ENCODE measurements around the gene AFMID.

AFMID gene

DNA sequence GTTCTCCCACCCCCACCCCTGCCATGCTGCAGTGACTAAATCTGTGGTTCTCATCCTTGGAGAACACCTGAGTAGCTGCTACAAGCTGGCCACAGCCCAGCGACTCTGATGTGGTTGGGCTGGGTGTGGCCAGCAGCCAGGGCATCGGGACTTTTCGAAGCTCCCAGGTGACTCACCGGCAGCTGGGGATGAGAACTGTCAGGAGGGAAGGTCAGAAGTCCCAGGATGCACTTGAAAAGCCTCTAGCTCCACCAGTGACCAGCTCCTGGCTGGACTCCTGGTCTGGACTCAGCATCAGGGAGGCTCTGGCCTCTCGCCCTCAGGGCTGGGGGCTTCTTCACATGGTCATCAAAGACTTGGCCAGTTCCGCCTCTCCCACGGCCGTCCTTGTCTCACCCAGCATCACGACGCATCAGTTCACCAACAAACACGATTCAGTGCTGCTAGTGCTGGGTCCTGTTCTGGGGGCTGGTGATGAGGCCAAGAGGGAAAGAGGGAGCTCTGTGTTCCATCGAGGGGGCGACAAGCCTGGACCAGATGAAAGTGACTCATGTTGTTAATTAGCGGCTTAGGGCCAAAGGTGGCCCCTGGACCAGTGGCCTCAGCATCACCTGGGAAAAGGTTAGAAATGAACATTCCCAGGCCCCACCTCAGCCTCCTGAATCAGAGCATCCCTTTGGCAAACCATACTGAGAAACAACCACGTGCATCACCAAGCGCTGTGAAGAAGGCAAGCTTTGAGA, 44.9 kb upstream of the AFMID start:
- TF ChIP-seq, protein P1, sequence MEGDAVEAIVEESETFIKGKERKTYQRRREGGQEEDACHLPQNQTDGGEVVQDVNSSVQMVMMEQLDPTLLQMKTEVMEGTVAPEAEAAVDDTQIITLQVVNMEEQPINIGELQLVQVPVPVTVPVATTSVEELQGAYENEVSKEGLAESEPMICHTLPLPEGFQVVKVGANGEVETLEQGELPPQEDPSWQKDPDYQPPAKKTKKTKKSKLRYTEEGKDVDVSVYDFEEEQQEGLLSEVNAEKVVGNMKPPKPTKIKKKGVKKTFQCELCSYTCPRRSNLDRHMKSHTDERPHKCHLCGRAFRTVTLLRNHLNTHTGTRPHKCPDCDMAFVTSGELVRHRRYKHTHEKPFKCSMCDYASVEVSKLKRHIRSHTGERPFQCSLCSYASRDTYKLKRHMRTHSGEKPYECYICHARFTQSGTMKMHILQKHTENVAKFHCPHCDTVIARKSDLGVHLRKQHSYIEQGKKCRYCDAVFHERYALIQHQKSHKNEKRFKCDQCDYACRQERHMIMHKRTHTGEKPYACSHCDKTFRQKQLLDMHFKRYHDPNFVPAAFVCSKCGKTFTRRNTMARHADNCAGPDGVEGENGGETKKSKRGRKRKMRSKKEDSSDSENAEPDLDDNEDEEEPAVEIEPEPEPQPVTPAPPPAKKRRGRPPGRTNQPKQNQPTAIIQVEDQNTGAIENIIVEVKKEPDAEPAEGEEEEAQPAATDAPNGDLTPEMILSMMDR (IDR thresholded peaks at IDR 0.05; ENCODE audit: control insufficient read depth, extremely low read depth, insufficient read depth), result no peak
- H3K4me3 ChIP-seq (ENCODE audit: low read depth, low read length), result no peak overlapping the region
- peak; percentile 50 for DNase-seq (ENCODE audit: low read depth)

DNA sequence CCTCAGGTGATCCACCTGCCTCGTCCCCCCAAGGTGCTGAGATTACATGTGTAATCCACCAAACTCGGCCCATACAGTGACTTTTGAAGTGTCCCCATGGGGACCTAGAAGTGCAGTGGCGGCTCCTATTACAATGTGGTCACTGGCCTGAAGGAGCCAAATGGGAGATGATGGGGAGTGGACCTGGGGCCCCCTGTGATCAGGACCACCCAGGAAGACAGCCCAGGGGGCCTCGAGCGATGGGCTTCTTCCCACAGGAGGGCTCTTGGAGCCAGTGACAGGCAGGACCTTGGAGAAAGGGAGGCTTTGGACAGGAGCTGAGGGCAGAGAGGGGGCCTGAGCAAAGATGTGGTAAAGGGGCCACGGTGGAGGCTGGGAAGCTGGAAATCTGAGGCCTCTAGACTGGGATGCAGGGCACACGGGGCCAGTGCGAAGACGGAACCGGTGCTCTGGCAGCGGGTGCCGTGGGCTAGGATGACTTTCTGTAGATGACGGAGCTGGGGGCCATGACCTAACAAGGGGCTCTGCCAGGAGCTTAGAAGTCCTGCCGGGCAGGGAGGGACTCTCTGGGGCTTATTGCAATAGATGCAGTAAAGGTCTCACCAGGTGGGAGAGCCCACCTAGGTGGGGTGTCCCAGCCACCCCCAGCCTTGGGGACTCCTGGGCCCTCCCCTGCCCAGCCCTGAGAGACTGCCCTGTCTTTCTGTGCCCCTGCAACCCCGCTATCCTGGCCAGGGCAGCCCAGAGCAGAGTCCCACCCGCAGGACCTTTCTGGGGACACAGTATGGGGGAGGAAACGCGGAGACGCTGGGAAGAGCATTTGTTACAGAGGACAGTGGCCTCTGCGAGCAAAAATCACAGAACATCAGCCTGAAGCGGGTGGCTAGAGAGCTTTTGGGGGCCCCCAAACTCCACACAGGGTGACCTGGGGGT, 43.7 kb upstream of the AFMID start:
- no peak overlapping the region for H3K4me3 ChIP-seq (ENCODE audit: low read depth, low read length)
- TF ChIP-seq, protein P1 (IDR thresholded peaks at IDR 0.05; ENCODE audit: control insufficient read depth, extremely low read depth, insufficient read depth), result no peak
- no peak for DNase-seq (ENCODE audit: low read depth)

DNA sequence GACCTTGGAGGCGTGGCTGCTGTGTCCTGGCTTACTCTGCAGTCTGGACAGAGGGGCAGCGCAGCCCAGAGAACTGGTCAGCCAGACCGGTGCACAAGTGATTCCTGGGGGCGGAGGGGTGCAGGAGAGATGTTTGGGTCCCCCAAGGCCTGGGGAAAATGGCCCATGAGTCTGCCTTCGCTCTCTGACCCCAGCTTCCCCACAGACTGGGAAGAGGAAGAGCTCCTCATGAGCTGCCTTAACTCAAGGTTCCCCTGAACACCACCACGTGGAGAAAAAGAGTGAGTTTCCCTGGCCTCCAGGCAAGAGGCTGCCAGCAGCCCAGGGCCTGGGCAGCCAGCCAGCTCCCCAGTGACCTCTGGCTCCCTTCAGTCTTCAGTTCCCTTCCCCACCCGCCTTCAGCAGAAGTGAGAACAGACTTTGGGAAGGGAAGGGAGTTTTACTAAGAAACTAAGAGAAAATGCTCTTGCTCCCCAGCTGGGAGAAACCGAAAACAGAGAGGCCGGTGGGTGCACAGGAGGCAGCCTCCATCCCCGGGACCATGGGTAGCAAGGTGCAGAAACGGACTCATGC, 42.9 kb upstream of the AFMID start:
- DNase-seq (ENCODE audit: low read depth), result peak; percentile 63
- TF ChIP-seq, protein P1 (IDR thresholded peaks at IDR 0.05; ENCODE audit: control insufficient read depth, extremely low read depth, insufficient read depth), result no peak

DNA sequence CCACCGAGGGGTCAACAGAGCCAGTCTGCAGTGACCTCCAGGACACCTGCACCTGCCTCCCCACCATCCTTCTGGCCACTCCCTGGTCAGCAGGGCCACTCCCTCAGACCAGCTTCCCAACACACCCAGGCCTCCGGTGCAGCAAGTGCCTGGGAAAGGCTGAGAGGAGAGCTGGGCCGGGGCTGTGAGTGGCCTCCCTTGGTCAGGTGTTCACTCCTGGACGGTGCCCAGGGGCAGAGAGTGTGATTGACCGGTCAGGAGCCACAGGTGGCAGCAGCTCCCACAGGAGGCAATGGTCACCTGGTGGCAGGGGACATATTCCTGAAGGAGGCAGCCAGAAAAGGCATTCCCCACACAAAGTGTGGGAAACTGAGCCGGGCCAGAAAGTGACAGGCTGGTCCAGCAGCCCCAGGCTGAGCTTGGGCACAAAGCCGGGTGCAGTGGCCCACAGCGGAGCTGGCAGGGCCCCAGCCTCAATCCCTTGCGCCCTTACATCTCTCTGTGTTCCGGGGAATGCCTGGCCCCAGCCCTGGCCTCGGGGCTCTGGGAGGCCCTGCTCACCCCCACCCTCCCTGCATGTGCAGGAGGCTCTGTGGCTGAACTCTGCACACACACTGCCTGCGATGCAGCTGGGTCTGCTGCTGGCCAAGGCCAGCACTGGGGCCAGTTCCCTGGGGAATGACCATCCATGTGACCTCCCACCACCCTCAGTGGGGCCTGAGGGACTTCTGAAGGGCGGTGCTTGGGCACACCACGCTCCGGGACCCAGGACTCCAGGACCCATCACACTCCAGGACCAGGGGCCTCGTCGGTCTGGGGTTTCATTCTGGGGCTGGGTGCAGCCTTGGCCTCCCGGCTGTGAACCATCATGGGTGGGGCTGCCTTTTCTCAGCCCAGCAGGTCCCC, 42.2 kb upstream of the AFMID start:
- H3K4me3 ChIP-seq (ENCODE audit: low read depth, low read length), result no peak overlapping the region
- peak; percentile 91 for DNase-seq (ENCODE audit: low read depth)
- TF ChIP-seq, protein P1 (IDR thresholded peaks at IDR 0.05; ENCODE audit: control insufficient read depth, extremely low read depth, insufficient read depth), result peak; percentile 48

More for the DNA sequence above, 42.9 kb upstream of the AFMID start:
- H3K4me3 ChIP-seq (ENCODE audit: low read depth, low read length), result no peak overlapping the region

DNA sequence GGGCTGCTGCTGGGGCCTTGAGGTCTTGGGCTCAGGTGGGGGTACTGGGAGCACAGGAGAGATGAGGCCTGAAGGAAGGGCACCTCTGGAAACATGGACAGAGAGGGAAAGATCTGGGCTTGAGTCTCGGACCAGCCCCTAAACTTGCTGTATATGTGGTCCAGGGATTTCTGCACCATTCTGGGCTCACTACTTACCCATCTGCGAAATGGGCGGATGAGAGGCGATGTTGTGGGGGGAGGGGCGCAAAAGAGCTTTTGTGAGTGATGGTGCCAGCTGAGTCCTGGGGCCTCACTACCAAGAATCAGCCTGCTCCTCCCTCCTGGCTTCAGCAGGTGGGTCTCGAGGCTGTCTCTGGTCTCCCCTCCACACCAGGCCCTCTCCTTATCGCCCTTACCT, 40.7 kb upstream of the AFMID start:
- no peak for DNase-seq (ENCODE audit: low read depth)
- TF ChIP-seq, protein P1 (IDR thresholded peaks at IDR 0.05; ENCODE audit: control insufficient read depth, extremely low read depth, insufficient read depth), result no peak
- no peak overlapping the region for H3K4me3 ChIP-seq (ENCODE audit: low read depth, low read length)

DNA sequence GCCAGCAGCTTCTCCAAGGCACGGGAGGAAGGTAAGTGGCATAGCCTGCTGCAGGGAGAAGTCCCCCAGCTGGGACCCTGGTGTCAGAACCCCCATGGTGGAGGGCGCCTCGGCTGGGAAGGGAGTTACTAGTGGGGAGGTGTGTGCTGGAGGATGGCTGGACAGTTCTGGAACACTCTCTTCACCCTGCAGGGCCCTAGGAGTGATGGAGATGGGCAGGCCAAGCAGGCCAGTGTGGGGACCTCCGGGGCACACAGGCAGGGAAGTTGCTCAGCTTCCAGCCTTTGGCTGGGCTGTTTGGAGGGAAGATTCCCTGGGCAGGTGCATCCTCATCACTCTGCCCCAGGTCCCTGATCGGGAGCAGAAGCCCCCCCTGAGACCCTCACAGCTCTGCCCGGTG, 40.3 kb upstream of the AFMID start:
- no peak for DNase-seq (ENCODE audit: low read depth)
- TF ChIP-seq, protein P1 (IDR thresholded peaks at IDR 0.05; ENCODE audit: control insufficient read depth, extremely low read depth, insufficient read depth), result no peak
- H3K4me3 ChIP-seq (ENCODE audit: low read depth, low read length), result no peak overlapping the region

Measured in LNCaP clone FGC (cell line).